HCT116 (cell line): ENCODE data around the gene VIPR2. TPM values are rescaled to one million over a fixed set of nuclear protein-coding genes. Genes with fewer than 3 reads are reported as not detected.

ENCODE experiments used
- ATAC-seq: fragments of 200-7000 bp; cut with Tn5 transposase; 2 replicates; pipeline ENCODE4 v1.9.1; 2020; ENCODE audit warnings: mild to moderate bottlenecking, moderate library complexity
- BruUV-seq: library from RNA; stranded (reverse); fragments of 400-500 nt; replicated peaks from 2 replicates; lab custom pipeline; 2021; lab: Mats Ljungman, UMichigan
- CTCF ChIA-PET: fragments of 300-600 bp; sonication (Branson Sonifier 250); formaldehyde crosslinking; loops from one replicate; lab custom pipeline; 2021; ENCODE audit warnings: antibody characterized with exemption; lab: Charles Lee
- POLR2A ChIA-PET: fragments of 300-600, 350-600 bp; sonication (Branson Sonifier 250); formaldehyde crosslinking; loops from one replicate; lab custom pipeline; 2021; ENCODE audit warnings: antibody characterized with exemption; lab: Charles Lee
- RAD21 ChIA-PET, 2 experiments: fragments of 300-600 bp; sonication (Branson Sonifier 250); formaldehyde crosslinking; loops; one replicate each; lab custom pipeline; 2023; ENCODE audit warnings: low total read pairs in 2 of 2; ENCODE audit not compliant: uncharacterized antibody in 2 of 2, unreplicated experiment in 2 of 2, low non-redundant PET in 1 of 2; lab: Charles Lee
- DNase-seq: peaks from one replicate; pipeline ENCODE4 v3.0.0-alpha.2; 2010; ENCODE audit warnings: low read depth, low spot score
- H2AFZ ChIP-seq: fragments of 200-600 bp; shearing (Covaris generic), sonication (generic); 2 replicates; pipeline ENCODE4 v1.6.1; 2017; ENCODE audit warnings: low read depth, mixed run types, mixed read lengths, antibody characterized with exemption, low read length; ENCODE audit not compliant: poor library complexity, severe bottlenecking
- H3K27ac ChIP-seq: 2 replicates; pipeline ENCODE4 v1.5.1; 2012; ENCODE audit warnings: low read depth, low read length
- H3K27me3 ChIP-seq: fragments of 200-600 bp; sonication (generic); 2 replicates; pipeline ENCODE4 v1.6.1; 2016; ENCODE audit warnings: mixed run types, low read length, mixed read lengths; ENCODE audit not compliant: insufficient read depth
- H3K36me3 ChIP-seq, 2 experiments: fragments of 200-500 bp in 1 of 2; fragments of 200-600 bp in 1 of 2; sonication (Bioruptor generic) in 1 of 2; sonication (generic) in 1 of 2; 2 replicates each; pipeline versions ENCODE4 v1.5.1 to v1.6.1; 2014 to 2016; ENCODE audit warnings: low read length in 2 of 2, inconsistent platforms in 1 of 2, mixed read lengths in 1 of 2, mixed run types in 1 of 2; ENCODE audit not compliant: insufficient read depth in 2 of 2, control insufficient read depth in 1 of 2
- H3K4me1 ChIP-seq, 2 experiments: fragments of 200-600 bp in 1 of 2; sonication (generic) in 1 of 2; 2 replicates each; pipeline versions ENCODE4 v1.5.1 to v1.6.1; 2012 to 2017; ENCODE audit warnings: low read length in 2 of 2, inconsistent platforms in 1 of 2, mild to moderate bottlenecking in 1 of 2, mixed read lengths in 1 of 2, mixed run types in 1 of 2, moderate library complexity in 1 of 2; ENCODE audit not compliant: insufficient read depth in 2 of 2, control insufficient read depth in 1 of 2
- H3K4me2 ChIP-seq: fragments of 200-600 bp; sonication (generic); 2 replicates; pipeline ENCODE4 v1.6.1; 2017; ENCODE audit warnings: mixed run types, low read length, mixed read lengths
- H3K4me3 ChIP-seq, 2 experiments: fragments of 200-600 bp in 1 of 2; sonication (generic) in 1 of 2; replicated peaks in 1 of 2; 2 replicates each; pipeline ENCODE4 v1.5.1; 2011 to 2016; ENCODE audit warnings: low read length in 2 of 2, control low read depth in 1 of 2, low read depth in 1 of 2, mild to moderate bottlenecking in 1 of 2, mixed read lengths in 1 of 2, mixed run types in 1 of 2
- H3K79me2 ChIP-seq: fragments of 200-600 bp; sonication (generic); 2 replicates; pipeline ENCODE4 v1.6.1; 2017; ENCODE audit warnings: mild to moderate bottlenecking, mixed run types, low read length, moderate library complexity, mixed read lengths; ENCODE audit not compliant: insufficient read depth
- H3K9ac ChIP-seq: fragments of 200-600 bp; sonication (generic); 2 replicates; pipeline ENCODE4 v1.6.1; 2016; ENCODE audit warnings: low read length, mixed read lengths
- H3K9me2 ChIP-seq: fragments of 200-600 bp; sonication (generic), shearing (Covaris generic); 2 replicates; pipeline ENCODE4 v1.6.1; 2017; ENCODE audit warnings: mixed run types, mild to moderate bottlenecking, moderate library complexity; ENCODE audit not compliant: insufficient read depth
- H3K9me3 ChIP-seq, 2 experiments: fragments of 200-500 bp in 1 of 2; fragments of 200-600 bp in 1 of 2; sonication (Bioruptor generic) in 1 of 2; sonication (generic) in 1 of 2; 2 replicates each; pipeline ENCODE4 v1.6.1; 2014 to 2017; ENCODE audit warnings: low read length in 2 of 2, mixed read lengths in 2 of 2, inconsistent platforms in 1 of 2, low read depth in 1 of 2, mild to moderate bottlenecking in 1 of 2, mixed run types in 1 of 2, moderate library complexity in 1 of 2; ENCODE audit not compliant: control insufficient read depth in 1 of 2, insufficient read depth in 1 of 2
- H4K20me1 ChIP-seq: fragments of 200-600 bp; sonication (generic), shearing (Covaris generic); 2 replicates; pipeline ENCODE4 v1.6.1; 2017; ENCODE audit warnings: mixed run types, mild to moderate bottlenecking, moderate library complexity; ENCODE audit not compliant: insufficient read depth
- CBX3 ChIP-seq: IDR thresholded peaks from 2 replicates; pipeline ENCODE4 v1.6.1; 2012; ENCODE audit warnings: low read depth
- CEBPB ChIP-seq: IDR thresholded peaks from 2 replicates; pipeline ENCODE4 v1.6.1; 2012; ENCODE audit warnings: low read depth
- EGR1 ChIP-seq: IDR thresholded peaks from 2 replicates; pipeline ENCODE4 v1.6.1; 2012; ENCODE audit warnings: low read depth
- ELF1 ChIP-seq: IDR thresholded peaks from 2 replicates; pipeline ENCODE4 v1.6.1; 2012; ENCODE audit warnings: low read depth, borderline replicate concordance
- JUND ChIP-seq: IDR thresholded peaks from 2 replicates; pipeline ENCODE4 v1.6.1; 2012
- POLR2A ChIP-seq: IDR thresholded peaks from 2 replicates; pipeline ENCODE4 v1.7.0; 2011; ENCODE audit warnings: borderline replicate concordance; ENCODE audit not compliant: insufficient read depth, insufficient read length; ENCODE audit errors: extremely low read depth
- POLR2AphosphoS5 ChIP-seq: IDR thresholded peaks from 2 replicates; pipeline ENCODE4 v1.6.1; 2011; ENCODE audit warnings: mild to moderate bottlenecking, low read depth, low read length, moderate library complexity
- SRF ChIP-seq: IDR thresholded peaks from 2 replicates; pipeline ENCODE4 v1.6.1; 2012; ENCODE audit warnings: low read depth
- TCF7L2 ChIP-seq: IDR thresholded peaks from 2 replicates; pipeline ENCODE4 v1.7.0; 2011; ENCODE audit warnings: borderline replicate concordance, inconsistent platforms; ENCODE audit not compliant: insufficient read depth, insufficient read length; ENCODE audit errors: extremely low read depth
- ZFX ChIP-seq: fragments of 450-650 bp; IDR thresholded peaks from 2 replicates; pipeline ENCODE4 v1.6.1; 2017
- intact Hi-C: fragments of 100-400 bp; cut with micrococcal nuclease; formaldehyde crosslinking; loops from 2 replicates; pipeline ENCODE4 v1.10.0; 2022
- total RNA-seq: library from RNA; stranded (reverse); gene quantifications from one replicate; pipeline ENCODE4 v1.2.1, GENCODE V29; 2021; ENCODE audit not compliant: unreplicated experiment
- TF ChIP-seq, protein P1 (sequence below): IDR thresholded peaks from 2 replicates; pipeline ENCODE4 v1.6.1; 2012
- TF ChIP-seq, protein P2 (sequence below): IDR thresholded peaks from 2 replicates; pipeline ENCODE4 v1.6.1; 2011; ENCODE audit warnings: mild to moderate bottlenecking, low read length, moderate library complexity; ENCODE audit not compliant: insufficient replicate concordance; ENCODE audit errors: extremely low read depth
- TF ChIP-seq, protein P3 (sequence below): IDR thresholded peaks from 2 replicates; pipeline ENCODE4 v1.6.1; 2012

Gene VIPR2
- total RNA-seq, 1 experiment from 2014 or later = 0.10 TPM

GRCh38 chr7:159034394-159034793 is 110.3 kb downstream of the VIPR2 start:
- Histone ChIP-seq H4K20me1 (no peaks in the 10 kb centered on the region), H3K79me2 (no peaks in the 10 kb centered on the region), H3K4me1 (peaks cover 0 to 17% of the 10 kb centered on the region in 2 experiments; a peak in 1 of 4 replicates), H2AFZ (no peak overlapping the region), H3K27me3 (no peaks in the 10 kb centered on the region), H3K27ac (no peak overlapping the region), H3K36me3 (no peaks in the 10 kb centered on the region; a peak in 1 of 4 replicates), H3K9me2 (no peaks in the 10 kb centered on the region), H3K4me3 (no peak overlapping the region), H3K9ac (no peak overlapping the region), H3K9me3 (no peaks in the 10 kb centered on the region), H3K4me2 (no peak overlapping the region)
- ATAC-seq = no peak
- RAD21 ChIA-PET = no interaction called here
- BruUV-seq = no TSS peak
- POLR2A ChIA-PET = no interaction called here
- intact Hi-C loops = no loop called here
- CTCF ChIA-PET = no interaction called here
- no peak for DNase-seq
- TF ChIP-seq, protein P1, sequence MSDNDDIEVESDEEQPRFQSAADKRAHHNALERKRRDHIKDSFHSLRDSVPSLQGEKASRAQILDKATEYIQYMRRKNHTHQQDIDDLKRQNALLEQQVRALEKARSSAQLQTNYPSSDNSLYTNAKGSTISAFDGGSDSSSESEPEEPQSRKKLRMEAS = no peak
- no peak for TF ChIP-seq ZFX
- TF ChIP-seq, protein P2, sequence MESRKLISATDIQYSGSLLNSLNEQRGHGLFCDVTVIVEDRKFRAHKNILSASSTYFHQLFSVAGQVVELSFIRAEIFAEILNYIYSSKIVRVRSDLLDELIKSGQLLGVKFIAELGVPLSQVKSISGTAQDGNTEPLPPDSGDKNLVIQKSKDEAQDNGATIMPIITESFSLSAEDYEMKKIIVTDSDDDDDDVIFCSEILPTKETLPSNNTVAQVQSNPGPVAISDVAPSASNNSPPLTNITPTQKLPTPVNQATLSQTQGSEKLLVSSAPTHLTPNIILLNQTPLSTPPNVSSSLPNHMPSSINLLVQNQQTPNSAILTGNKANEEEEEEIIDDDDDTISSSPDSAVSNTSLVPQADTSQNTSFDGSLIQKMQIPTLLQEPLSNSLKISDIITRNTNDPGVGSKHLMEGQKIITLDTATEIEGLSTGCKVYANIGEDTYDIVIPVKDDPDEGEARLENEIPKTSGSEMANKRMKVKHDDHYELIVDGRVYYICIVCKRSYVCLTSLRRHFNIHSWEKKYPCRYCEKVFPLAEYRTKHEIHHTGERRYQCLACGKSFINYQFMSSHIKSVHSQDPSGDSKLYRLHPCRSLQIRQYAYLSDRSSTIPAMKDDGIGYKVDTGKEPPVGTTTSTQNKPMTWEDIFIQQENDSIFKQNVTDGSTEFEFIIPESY = no peak
- TF ChIP-seq, protein P3, sequence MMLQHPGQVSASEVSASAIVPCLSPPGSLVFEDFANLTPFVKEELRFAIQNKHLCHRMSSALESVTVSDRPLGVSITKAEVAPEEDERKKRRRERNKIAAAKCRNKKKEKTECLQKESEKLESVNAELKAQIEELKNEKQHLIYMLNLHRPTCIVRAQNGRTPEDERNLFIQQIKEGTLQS = no peak
- no peak for TF ChIP-seq SRF
- no peak for TF ChIP-seq ELF1
- no peak for TF ChIP-seq EGR1
- TF ChIP-seq CBX3 = no peak
- TF ChIP-seq POLR2A = no peak
- no peak for TF ChIP-seq POLR2AphosphoS5
- TF ChIP-seq JUND = no peak
- no peak for TF ChIP-seq CEBPB
- no peak for TF ChIP-seq TCF7L2
